DND-41 (cell line): ENCODE data around the gene ALAS1.

ENCODE experiments used
- EZH2 ChIP-seq: IDR thresholded peaks from 3 replicates; pipeline ENCODE4 v1.6.1; 2012; ENCODE audit warnings: borderline replicate concordance, low read depth, mild to moderate bottlenecking, moderate library complexity, low read length, inconsistent platforms; ENCODE audit not compliant: severe bottlenecking
- TF ChIP-seq, protein P1 (sequence below): IDR thresholded peaks from 2 replicates; pipeline ENCODE4 v1.5.1; 2012; ENCODE audit warnings: borderline replicate concordance, low read length, moderate library complexity, mild to moderate bottlenecking; ENCODE audit not compliant: poor library complexity, severe bottlenecking; ENCODE audit errors: extremely low read depth

DNA sequence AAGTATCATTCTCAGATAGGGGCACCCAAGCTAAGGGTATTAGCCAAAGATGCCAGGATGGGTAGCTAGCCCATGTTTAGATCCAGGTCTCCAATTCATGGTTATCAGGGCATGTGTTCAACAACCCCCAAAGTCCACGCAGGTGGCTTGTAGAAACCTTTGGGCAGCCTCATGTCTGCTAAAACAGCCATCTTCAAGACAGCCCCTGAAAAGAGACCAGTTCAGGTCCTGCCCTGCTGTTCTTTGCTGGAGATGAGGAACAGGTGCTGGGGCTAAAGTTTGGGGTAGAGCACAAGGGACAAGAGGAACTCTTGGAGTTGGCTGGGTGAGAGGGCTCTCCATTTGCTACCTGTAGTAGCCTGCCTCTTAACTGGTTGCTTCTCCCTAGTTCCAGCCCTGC is 52.2 kb downstream of the ALAS1 start:
- TF ChIP-seq, protein P1, sequence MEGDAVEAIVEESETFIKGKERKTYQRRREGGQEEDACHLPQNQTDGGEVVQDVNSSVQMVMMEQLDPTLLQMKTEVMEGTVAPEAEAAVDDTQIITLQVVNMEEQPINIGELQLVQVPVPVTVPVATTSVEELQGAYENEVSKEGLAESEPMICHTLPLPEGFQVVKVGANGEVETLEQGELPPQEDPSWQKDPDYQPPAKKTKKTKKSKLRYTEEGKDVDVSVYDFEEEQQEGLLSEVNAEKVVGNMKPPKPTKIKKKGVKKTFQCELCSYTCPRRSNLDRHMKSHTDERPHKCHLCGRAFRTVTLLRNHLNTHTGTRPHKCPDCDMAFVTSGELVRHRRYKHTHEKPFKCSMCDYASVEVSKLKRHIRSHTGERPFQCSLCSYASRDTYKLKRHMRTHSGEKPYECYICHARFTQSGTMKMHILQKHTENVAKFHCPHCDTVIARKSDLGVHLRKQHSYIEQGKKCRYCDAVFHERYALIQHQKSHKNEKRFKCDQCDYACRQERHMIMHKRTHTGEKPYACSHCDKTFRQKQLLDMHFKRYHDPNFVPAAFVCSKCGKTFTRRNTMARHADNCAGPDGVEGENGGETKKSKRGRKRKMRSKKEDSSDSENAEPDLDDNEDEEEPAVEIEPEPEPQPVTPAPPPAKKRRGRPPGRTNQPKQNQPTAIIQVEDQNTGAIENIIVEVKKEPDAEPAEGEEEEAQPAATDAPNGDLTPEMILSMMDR, result no peak
- TF ChIP-seq EZH2, result no peak
